ENCODE results near the gene NLGN1. TPM values are rescaled to one million over a fixed set of nuclear protein-coding genes. Genes with fewer than 3 reads are reported as not detected.

Gene NLGN1
- total and polyA plus RNA-seq, 2 of the 13 experiments (the other 11 are each of a cell fraction or from before 2014, with no cell fraction given) = not detected

- TF ChIP-seq MEIS1 (CRISPR knock-in tag; IDR thresholded peaks at IDR 0.05; ENCODE audit: borderline replicate concordance) = no peak
- TF ChIP-seq TRAFD1 (CRISPR knock-in tag; IDR thresholded peaks at IDR 0.05; ENCODE audit: borderline replicate concordance) = no peak
- TF ChIP-seq TFAP4 (IDR thresholded peaks at IDR 0.05; ENCODE audit: borderline replicate concordance, low read depth) = no peak
- TF ChIP-seq ZNF12 (CRISPR knock-in tag; IDR thresholded peaks at IDR 0.05) = no peak
These were observed 376.3 kb downstream of the NLGN1 start (continued) for GRCh38 chr3:173773800-173774199.

GRCh38 chr3:173774294-173774693 lies 376.8 kb downstream of the NLGN1 start:
- Histone ChIP-seq H3K27ac (ENCODE audit: extremely low read length, insufficient read depth, low read length) (no peak overlapping the region), H3K4me1 (ENCODE audit: insufficient read depth, low read length) (no peaks in the 10 kb centered on the region), H3K36me3 (replicated peaks in 1 of 2; ENCODE audit: control insufficient read depth in 1 of 2, insufficient read depth in 2 of 2, low read length in 2 of 2) (no peaks in the 10 kb centered on the region), H3K4me3 (replicated peaks in 1 of 3; ENCODE audit: insufficient read depth in 1 of 3, low read depth in 2 of 3, low read length in 3 of 3) (no peak overlapping the region), H3K27me3 (ENCODE audit: control insufficient read depth in 1 of 2, insufficient read depth in 2 of 2, low read length in 2 of 2) (no peaks in the 10 kb centered on the region), H2AFZ (ENCODE audit: low read length) (no peak overlapping the region), H3K9me3 (ENCODE audit: low read length) (no peaks in the 10 kb centered on the region), H4K20me1 (ENCODE audit: insufficient read depth, low read length) (no peaks in the 10 kb centered on the region), H3K9ac (ENCODE audit: insufficient read depth, low read depth, low read length) (no peak overlapping the region), H3K79me2 (ENCODE audit: insufficient read depth, low read length) (no peaks in the 10 kb centered on the region), H3K4me2 (ENCODE audit: low read depth, low read length) (no peak overlapping the region)
- POLR2A ChIA-PET = no interaction called here
- intact Hi-C loops (cut with micrococcal nuclease; ENCODE audit: unreplicated experiment) = no loop called here
- in situ Hi-C loops (cut with HindIII; ENCODE audit: extremely low pct_ligation_motif_present, low pct_unique_long_range_greater_than_20kb) = no loop called here
- BruUV-seq (replicated peaks) = no TSS peak
- no peak for TF ChIP-seq E2F1 (CRISPR knock-in tag; IDR thresholded peaks at IDR 0.05)
- no peak for TF ChIP-seq AKAP8 (CRISPR knock-in tag; IDR thresholded peaks at IDR 0.05)
- TF ChIP-seq RFXAP (CRISPR knock-in tag; IDR thresholded peaks at IDR 0.05; ENCODE audit: borderline replicate concordance) = no peak
- TF ChIP-seq MYPOP (CRISPR knock-in tag; IDR thresholded peaks at IDR 0.05) = no peak
- TF ChIP-seq POLR2G (IDR thresholded peaks at IDR 0.05; ENCODE audit: low read depth, low read length) = no peak
- TF ChIP-seq RBM39 (IDR thresholded peaks at IDR 0.05; ENCODE audit: low read depth, low read length, poor library complexity, severe bottlenecking) = no peak
- TF ChIP-seq ATAD3A (CRISPR knock-in tag; IDR thresholded peaks at IDR 0.05) = no peak
- TF ChIP-seq ARID2 (CRISPR knock-in tag; IDR thresholded peaks at IDR 0.05; ENCODE audit: borderline replicate concordance) = no peak
- TF ChIP-seq PBX2 (CRISPR knock-in tag; IDR thresholded peaks at IDR 0.05) = no peak
- CTCF ChIA-PET (ENCODE audit: low intra/inter-chr PET ratio, low total read pairs) = no interaction called here
- DNase-seq (ENCODE audit: low spot score) = no peak
- FAIRE-seq = no peak
- no peak for ATAC-seq
